ENCODE data around the gene OR51I1. TPM values are rescaled to one million over a fixed set of nuclear protein-coding genes. Genes with fewer than 3 reads are reported as not detected.

OR51I1 gene
- total and polyA plus RNA-seq, 2 of the 13 experiments (the other 11 are each of a cell fraction or from before 2014, with no cell fraction given) = 0.09 TPM; not detected in 1

DNA sequence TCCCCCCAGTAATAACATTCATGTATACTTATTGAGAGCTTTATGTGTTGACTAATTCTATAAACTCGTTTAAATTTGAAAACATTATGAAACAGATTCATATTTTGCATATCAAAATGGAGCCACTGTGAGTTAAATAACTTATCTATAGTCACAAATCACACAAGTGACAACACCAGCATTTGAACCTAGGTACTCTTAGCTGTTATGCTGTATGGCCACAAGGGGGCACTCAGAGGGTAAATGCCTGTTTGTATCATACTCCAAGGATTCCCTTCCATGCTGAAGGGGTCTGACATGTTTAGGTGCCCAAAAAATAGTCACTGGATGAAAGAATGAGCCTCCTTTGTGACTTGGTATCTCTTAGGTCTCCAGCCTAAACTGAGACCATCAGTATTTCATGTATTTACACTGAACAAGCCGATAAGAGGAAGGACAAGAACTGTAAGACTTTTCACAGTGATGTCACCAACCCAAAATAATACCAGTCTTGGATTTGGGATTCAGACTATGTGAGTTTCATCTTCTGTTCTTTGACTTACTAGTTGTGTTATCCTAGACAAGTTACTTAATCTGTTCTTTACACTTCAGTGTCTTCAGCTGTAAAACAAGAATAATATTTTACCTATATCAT, 35.0 kb upstream of the OR51I1 start (continued):
- TF ChIP-seq, protein P1, sequence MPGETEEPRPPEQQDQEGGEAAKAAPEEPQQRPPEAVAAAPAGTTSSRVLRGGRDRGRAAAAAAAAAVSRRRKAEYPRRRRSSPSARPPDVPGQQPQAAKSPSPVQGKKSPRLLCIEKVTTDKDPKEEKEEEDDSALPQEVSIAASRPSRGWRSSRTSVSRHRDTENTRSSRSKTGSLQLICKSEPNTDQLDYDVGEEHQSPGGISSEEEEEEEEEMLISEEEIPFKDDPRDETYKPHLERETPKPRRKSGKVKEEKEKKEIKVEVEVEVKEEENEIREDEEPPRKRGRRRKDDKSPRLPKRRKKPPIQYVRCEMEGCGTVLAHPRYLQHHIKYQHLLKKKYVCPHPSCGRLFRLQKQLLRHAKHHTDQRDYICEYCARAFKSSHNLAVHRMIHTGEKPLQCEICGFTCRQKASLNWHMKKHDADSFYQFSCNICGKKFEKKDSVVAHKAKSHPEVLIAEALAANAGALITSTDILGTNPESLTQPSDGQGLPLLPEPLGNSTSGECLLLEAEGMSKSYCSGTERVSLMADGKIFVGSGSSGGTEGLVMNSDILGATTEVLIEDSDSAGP (CRISPR knock-in tag; IDR thresholded peaks at IDR 0.05; ENCODE audit: borderline replicate concordance) = no peak
- TF ChIP-seq ZNF589 (CRISPR knock-in tag; conservative IDR thresholded peaks at IDR 0.05) (no peak), ZBTB33 (CRISPR knock-in tag; IDR thresholded peaks at IDR 0.05) (no peak), HNRNPL (IDR thresholded peaks at IDR 0.05; ENCODE audit: low read depth, low read length) (no peak), ZNF687 (CRISPR knock-in tag; IDR thresholded peaks at IDR 0.05) (no peak), SMC3 (IDR thresholded peaks at IDR 0.05; ENCODE audit: low read length) (peak; percentile 66), CTCF (CRISPR knock-in tag; IDR thresholded peaks at IDR 0.05) (peak; percentile 74), ZNF775 (CRISPR knock-in tag; IDR thresholded peaks at IDR 0.05; ENCODE audit: borderline replicate concordance) (no peak)

Measured in HepG2 (cell line).